BJ (cell line): ENCODE measurements around the gene OTP. TPM values are rescaled to one million over a fixed set of nuclear protein-coding genes. Genes with fewer than 3 reads are reported as not detected.

Source experiments
- CTCF ChIA-PET: fragments of 350-600 bp; formaldehyde crosslinking; extraction: SDS; loops from one replicate; lab custom pipeline; 2021; ENCODE audit warnings: antibody characterized with exemption, inconsistent platforms; lab: Yijun Ruan, JAX
- POLR2A ChIA-PET: fragments of 300-600 bp; sonication (Branson Sonifier 250); formaldehyde crosslinking; extraction: SDS; loops from one replicate; lab custom pipeline; 2021; ENCODE audit warnings: antibody characterized with exemption; lab: Charles Lee
- DNase-seq: peaks from one replicate; pipeline ENCODE4 v3.0.0-alpha.2; 2011; ENCODE audit warnings: low read depth
- H3K27me3 ChIP-seq: 2 replicates; pipeline ENCODE4 v1.6.0; 2011; ENCODE audit warnings: low read length; ENCODE audit not compliant: control insufficient read depth, insufficient read depth
- H3K36me3 ChIP-seq: 2 replicates; pipeline ENCODE4 v1.5.1; 2011; ENCODE audit warnings: low read length; ENCODE audit not compliant: control insufficient read depth, insufficient read depth
- H3K4me3 ChIP-seq: 2 replicates; pipeline ENCODE4 v1.5.1; 2011; ENCODE audit warnings: low read depth, mild to moderate bottlenecking, control low read depth, low read length
- CTCF ChIP-seq: IDR thresholded peaks from 2 replicates; pipeline ENCODE4 v1.5.1; 2011; ENCODE audit warnings: low read depth, mild to moderate bottlenecking, control low read depth, inconsistent platforms, low read length, moderate library complexity; ENCODE audit not compliant: insufficient read depth
- polyA plus RNA-seq: library from polyadenylated mRNA; depleted of rRNA; stranded (reverse); fragments of >200 nt; gene quantifications from 2 replicates; pipeline ENCODE4 v1.2.3, GENCODE V29; 2011

Gene OTP
- polyA plus RNA-seq, 1 experiment: not detected

DNA sequence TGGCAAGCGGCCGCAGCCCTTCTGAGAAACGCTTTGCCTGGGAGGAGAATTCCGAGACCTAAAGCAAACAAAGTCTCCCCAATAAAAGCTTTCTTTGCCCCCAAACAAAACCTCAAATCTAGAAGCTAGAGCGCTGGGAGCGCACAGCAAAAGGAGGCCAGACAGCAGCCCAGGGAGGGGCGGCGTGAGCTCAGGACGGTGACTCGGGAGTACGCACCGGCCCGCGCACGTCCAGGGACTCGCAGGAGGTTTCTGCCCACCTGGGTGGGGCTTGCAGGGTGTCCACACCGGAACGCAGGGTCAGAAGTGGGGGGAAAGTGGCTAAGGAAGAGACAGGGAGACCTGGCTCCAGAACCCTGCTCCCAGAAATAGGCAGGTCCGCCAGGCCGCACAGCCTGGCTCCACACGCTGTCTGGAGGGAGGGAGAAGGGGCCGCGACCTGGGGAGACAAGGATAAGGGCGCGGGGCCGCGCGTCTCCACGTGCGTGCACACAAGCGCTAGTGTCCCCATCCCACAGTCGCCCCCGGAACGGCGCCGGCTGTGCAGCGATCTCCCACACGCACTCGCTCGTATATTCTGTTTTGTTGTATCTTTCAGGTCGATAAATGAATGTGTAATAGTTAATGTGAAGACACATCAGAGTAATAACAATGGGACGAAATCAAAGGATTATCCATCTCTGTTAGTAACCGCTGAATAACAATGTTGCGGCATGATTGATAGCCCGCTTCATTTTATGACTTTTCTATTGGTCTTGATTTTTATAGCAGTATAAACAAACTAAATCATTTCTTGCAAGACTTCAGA lies 2.3 kb upstream of the OTP start:
- peaks cover 63% of the 10 kb centered on the region for H3K27me3 ChIP-seq
- ChIA-PET CTCF (interaction anchor here (0.5 kb wide), 1 partner anchor 333 kb away, joined by 3 read pairs; no protein-coding TSS in a partner anchor), POLR2A (no interaction called here)
- no peak for TF ChIP-seq CTCF
- no peaks in the 10 kb centered on the region for H3K36me3 ChIP-seq
- H3K4me3 ChIP-seq: no peak overlapping the region
- DNase-seq: no peak

DNA sequence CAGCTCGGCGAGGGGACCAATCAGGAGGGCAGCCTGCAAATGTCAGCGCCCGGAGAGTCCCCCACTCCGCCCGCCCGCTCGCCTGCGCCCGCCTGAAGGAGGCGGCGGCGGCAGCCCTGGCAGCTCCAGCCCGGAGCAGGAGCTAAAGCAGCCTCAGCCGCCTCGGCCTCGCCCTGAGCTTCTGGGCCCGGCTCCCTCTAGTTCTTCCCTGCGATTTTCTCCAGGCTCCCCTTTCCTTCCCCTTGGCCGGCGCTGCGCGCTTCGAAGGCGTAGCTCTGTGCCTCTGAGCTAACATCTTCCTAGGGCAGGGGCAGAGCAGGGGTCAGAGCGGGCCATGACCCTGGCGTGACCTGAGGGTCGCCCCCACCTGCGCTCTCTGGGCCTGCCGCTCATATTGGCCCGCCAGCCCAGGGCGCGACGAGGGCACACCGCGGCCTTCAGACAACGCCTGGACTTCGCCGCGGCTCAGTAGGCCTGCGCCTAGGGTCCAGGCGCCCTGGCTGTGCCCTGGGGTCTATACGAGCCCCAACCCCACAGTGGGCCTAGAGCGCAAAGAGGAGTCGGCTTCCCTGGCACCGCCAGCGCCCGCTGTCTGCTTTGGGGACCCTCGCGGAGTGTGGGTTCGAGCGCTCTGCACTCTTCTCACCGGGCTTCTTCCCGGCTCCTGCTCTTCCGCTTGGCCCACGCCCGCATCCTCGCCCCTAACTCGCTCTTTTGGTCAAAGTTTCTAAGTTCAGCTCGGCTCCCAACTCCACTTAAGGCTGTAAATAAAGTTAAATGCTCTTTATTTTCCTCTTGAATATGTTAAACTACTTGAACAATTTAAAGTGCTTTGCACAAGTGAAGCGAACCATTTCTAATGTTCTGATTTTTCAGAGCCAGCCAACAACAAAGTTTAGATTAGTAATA lies 504 bp upstream of the OTP start:
- peaks cover 55% of the 10 kb centered on the region for H3K27me3 ChIP-seq
- TF ChIP-seq CTCF: no peak
- H3K4me3 ChIP-seq: no peak overlapping the region
- no peak for DNase-seq
- POLR2A ChIA-PET: no interaction called here
- H3K36me3 ChIP-seq: no peaks in the 10 kb centered on the region
- CTCF ChIA-PET: no interaction called here

GRCh38 chr5:77637170-77637997 lies 1.1 kb downstream of the OTP start:
- Histone ChIP-seq H3K27me3 (peaks cover 53% of the 10 kb centered on the region), H3K4me3 (no peak overlapping the region), H3K36me3 (no peaks in the 10 kb centered on the region)
- TF ChIP-seq CTCF: no peak
- POLR2A ChIA-PET: interaction anchor here (0.6 kb wide), 1 partner anchor 227 kb away, joined by 3 read pairs; no protein-coding TSS in a partner anchor
- CTCF ChIA-PET: no interaction called here
- DNase-seq: no peak

- TF ChIP-seq CTCF: no peak
- CTCF ChIA-PET: no interaction called here
- Histone ChIP-seq H3K4me3 (no peak overlapping the region), H3K27me3 (peaks cover 57% of the 10 kb centered on the region), H3K36me3 (no peaks in the 10 kb centered on the region)
- no peak for DNase-seq
- POLR2A ChIA-PET: no interaction called here
These were observed 1.8 kb downstream of the OTP start for GRCh38 chr5:77636641-77637169.
